K562 (cell line): Measurements from ENCODE around the gene CAPN5. TPM values are rescaled to one million over a fixed set of nuclear protein-coding genes. Genes with fewer than 3 reads are reported as not detected.

Source experiments
- ATAC-seq: fragments of 200-7000 bp; cut with Tn5 transposase; 3 replicates; pipeline ENCODE4 v1.9.1; 2020; ENCODE audit warnings: moderate library complexity
- BruUV-seq: library from RNA; stranded (reverse); fragments of 400-500 nt; replicated peaks from 2 replicates; lab custom pipeline; 2021; lab: Mats Ljungman, UMichigan
- CTCF ChIA-PET: fragments of 300-600 bp; formaldehyde crosslinking; extraction: SDS; loops from one replicate; lab custom pipeline; 2021; ENCODE audit warnings: low intra/inter-chr PET ratio; lab: Yijun Ruan, JAX
- POLR2A ChIA-PET: fragments of 300-600, 350-650 bp; sonication (Branson Sonifier 250); formaldehyde crosslinking; extraction: SDS; loops from one replicate; lab custom pipeline; 2021; ENCODE audit warnings: antibody characterized with exemption, inconsistent platforms; lab: Yijun Ruan, JAX
- DNase-seq, 4 experiments: peaks; one replicate each; pipeline versions ENCODE4 v3.0.0 to v3.0.0-alpha.2; 2011 to 2018; ENCODE audit warnings: low spot score in 3 of 4, mixed read lengths in 3 of 4; ENCODE audit errors: extremely low read depth in 1 of 4
- FAIRE-seq: peaks from 2 replicates; lab custom pipeline; 2011; peaks lifted over from hg19 to GRCh38; lab: Jason Lieb, UNC
- H2AFZ ChIP-seq: 2 replicates; pipeline ENCODE4 v1.6.0; 2011; ENCODE audit warnings: low read depth, low read length, control low read depth, inconsistent platforms
- H3K27ac ChIP-seq: fragments of 200-600 bp; 3 replicates; pipeline ENCODE4 v1.8.0; 2011; ENCODE audit warnings: low read depth, mild to moderate bottlenecking, control low read depth, inconsistent platforms, low read length, moderate library complexity, mixed read lengths; ENCODE audit errors: extremely low read depth
- H3K27me3 ChIP-seq, 2 experiments: fragments of 300-600 bp in 1 of 2; 2 replicates in 1 of 2; 3 replicates in 1 of 2; pipeline versions ENCODE4 v1.6.0 to v1.8.0; 2011; ENCODE audit warnings: inconsistent platforms in 2 of 2, low read length in 2 of 2, mild to moderate bottlenecking in 1 of 2, mixed read lengths in 1 of 2, moderate library complexity in 1 of 2; ENCODE audit not compliant: control insufficient read depth in 2 of 2, insufficient read depth in 2 of 2
- H3K36me3 ChIP-seq: fragments of 300-600 bp; 3 replicates; pipeline ENCODE4 v1.8.0; 2011; ENCODE audit warnings: mild to moderate bottlenecking, low read length, inconsistent platforms; ENCODE audit not compliant: control insufficient read depth, insufficient read depth
- H3K4me1 ChIP-seq, 2 experiments: fragments of 200-600 bp in 1 of 2; replicated peaks in 1 of 2; 2 replicates in 1 of 2; 3 replicates in 1 of 2; pipeline versions ENCODE4 v1.5.1 to v1.8.0; 2011; ENCODE audit warnings: inconsistent platforms in 2 of 2, low read length in 2 of 2, mild to moderate bottlenecking in 1 of 2, mixed read lengths in 1 of 2, moderate library complexity in 1 of 2; ENCODE audit not compliant: control insufficient read depth in 2 of 2, insufficient read depth in 2 of 2
- H3K4me2 ChIP-seq: 2 replicates; pipeline ENCODE4 v1.6.1; 2011; ENCODE audit warnings: low read length, control low read depth, inconsistent platforms, mixed read lengths; ENCODE audit not compliant: insufficient read depth
- H3K4me3 ChIP-seq: fragments of 200-600 bp; sonication (generic), shearing (Covaris generic); 2 replicates; pipeline ENCODE4 v1.5.1; 2016; ENCODE audit warnings: control low read depth, inconsistent platforms
- H3K79me2 ChIP-seq: fragments of 200-600 bp; 3 replicates; pipeline ENCODE4 v1.8.0; 2011; ENCODE audit warnings: low read length, inconsistent platforms; ENCODE audit not compliant: control insufficient read depth, insufficient read depth
- H3K9ac ChIP-seq, 2 experiments: 2 replicates each; pipeline versions ENCODE4 v1.6.0 to v1.6.1; 2011; ENCODE audit warnings: low read depth in 2 of 2, low read length in 2 of 2, control low read depth in 1 of 2, inconsistent platforms in 1 of 2, mild to moderate bottlenecking in 1 of 2, mixed read lengths in 1 of 2; ENCODE audit not compliant: insufficient read depth in 1 of 2
- H3K9me1 ChIP-seq: one replicate; pipeline ENCODE4 v1.6.0; 2011; ENCODE audit warnings: inconsistent platforms, mild to moderate bottlenecking, low read length, moderate library complexity; ENCODE audit not compliant: control insufficient read depth, insufficient read depth
- H3K9me3 ChIP-seq: replicated peaks from 2 replicates; pipeline ENCODE4 v1.5.1; 2011; ENCODE audit warnings: low read depth, low read length, inconsistent platforms; ENCODE audit not compliant: control insufficient read depth, insufficient read depth
- H4K20me1 ChIP-seq: replicated peaks from 2 replicates; pipeline ENCODE4 v1.6.1; 2011; ENCODE audit warnings: low read length, inconsistent platforms, mixed read lengths; ENCODE audit not compliant: control insufficient read depth, insufficient read depth
- GTF2F1 ChIP-seq: IDR thresholded peaks from 2 replicates; pipeline ENCODE4 v1.6.1; 2011; ENCODE audit warnings: low read depth, low read length, improper control_type of control experiment
- TCF3 ChIP-seq: sonication (generic); formaldehyde crosslinking; IDR thresholded peaks from 2 replicates; pipeline ENCODE4 v1.4.0; 2020; ENCODE audit warnings: mild to moderate bottlenecking, missing genetic modification reagents
- ZFP36 ChIP-seq: fragments of 150-350 bp; IDR thresholded peaks from 2 replicates; pipeline ENCODE4 v1.6.1; 2018; ENCODE audit warnings: low read length, low read depth; ENCODE audit not compliant: partially characterized antibody
- WGBS: fragments of 100-300 bp; shearing (Covaris generic); methylation state at CpG from one replicate; pipeline ENCODE4 v1.1.6; 2016; ENCODE audit warnings: low coverage, mixed read lengths; ENCODE audit not compliant: insufficient coverage; ENCODE audit errors: missing lambda C conversion rate; 5-methylcytosine and 5-hydroxymethylcytosine counted together
- in situ Hi-C: fragments of 300-500 bp; cut with MboI; formaldehyde crosslinking; loops from 4 replicates; pipeline ENCODE4 v1.15.0; 2018; ENCODE audit warnings: inconsistent platforms, mixed read lengths
- intact Hi-C: fragments of 100-400 bp; cut with micrococcal nuclease; formaldehyde crosslinking; loops from 2 replicates; pipeline ENCODE4 v1.14.2; 2022
- polyA plus RNA-seq, 8 experiments: library from polyadenylated mRNA; depleted of rRNA in 4 of 8; stranded (reverse) in 5 of 8; unstranded in 3 of 8; fragments of >200 nt; fragmentation: Nextera tagmentation in 2 of 8; fragmentation: Illumina TruSeq in 1 of 8; extraction: Ambion mirVana in 2 of 8; extraction: Trizol in 1 of 8; gene quantifications; 2 replicates each; pipeline versions ENCODE4 v1.2.1 to v1.2.3, GENCODE V29; 2011 to 2014; ENCODE audit warnings: inconsistent platforms in 1 of 8, missing spikeins in 1 of 8
- total RNA-seq, 7 experiments: library from RNA; depleted of rRNA in 6 of 7; stranded (reverse); fragments of >200 nt in 6 of 7; fragmentation: Illumina TruSeq in 2 of 7; extraction: Trizol in 2 of 7; gene quantifications; 2 replicates each; pipeline versions ENCODE4 v1.2.1 to v1.2.3, GENCODE V29; 2011 to 2021; ENCODE audit warnings: low replicate concordance in 1 of 7
- TF ChIP-seq, protein P1 (sequence below): fragments of 200-400 bp; formaldehyde crosslinking; IDR thresholded peaks from 2 replicates; pipeline ENCODE4 v1.6.1; 2017; ENCODE audit warnings: mild to moderate bottlenecking, low read depth, low read length, moderate library complexity
- TF ChIP-seq, protein P2 (sequence below): fragments of 250-450 bp; sonication (Bioruptor Pico); IDR thresholded peaks from 2 replicates; pipeline ENCODE4 v1.4.0; 2020
- TF ChIP-seq, protein P3 (sequence below): fragments of 250-450 bp; sonication (Bioruptor Pico); IDR thresholded peaks from 2 replicates; pipeline ENCODE4 v1.9.0; 2021; ENCODE audit warnings: mild to moderate bottlenecking, inconsistent platforms
- TF ChIP-seq, protein P4 (sequence below): fragments of 250-450 bp; sonication (Bioruptor Pico); IDR thresholded peaks from 2 replicates; pipeline ENCODE4 v1.4.0; 2020; ENCODE audit warnings: borderline replicate concordance

Gene CAPN5
- total and polyA plus RNA-seq, 9 of the 15 experiments (the other 6 are each of a cell fraction or from before 2014, with no cell fraction given) = 0.04 to 0.44 (median 0.14) TPM; not detected in 2

DNA sequence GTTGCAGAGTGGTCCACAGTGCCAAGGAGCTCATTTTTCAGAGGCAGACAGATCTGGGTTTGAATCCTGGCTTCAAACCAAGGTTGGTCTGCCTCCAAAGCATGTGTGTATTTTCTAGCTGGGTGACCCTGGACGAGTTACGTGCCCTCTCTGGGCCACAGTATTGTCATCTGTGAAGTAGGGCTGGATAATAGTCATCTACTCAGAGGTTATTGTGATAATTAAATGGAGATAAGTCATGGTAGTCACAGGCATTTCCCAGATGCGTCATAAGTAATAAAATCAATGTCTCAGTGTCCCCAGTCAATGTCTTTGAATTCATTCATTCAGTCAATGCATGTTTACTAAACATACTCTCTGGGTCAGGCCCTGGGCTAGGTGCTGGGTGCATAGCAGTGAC is 44.5 kb downstream of the CAPN5 start:
- Histone ChIP-seq H3K27ac (no peak overlapping the region), H2AFZ (no peak overlapping the region), H3K9ac (no peak overlapping the region), H3K27me3 (peaks cover 12 to 71% of the 10 kb centered on the region in 2 experiments; a peak in 4 of 5 replicates), H3K79me2 (no peaks in the 10 kb centered on the region), H3K4me2 (no peak overlapping the region), H3K4me3 (no peak overlapping the region), H3K9me3 (no peaks in the 10 kb centered on the region), H3K9me1 (no peaks in the 10 kb centered on the region), H3K36me3 (no peaks in the 10 kb centered on the region), H4K20me1 (no peaks in the 10 kb centered on the region), H3K4me1 (peaks cover 0 to 17% of the 10 kb centered on the region in 2 experiments; a peak in 2 of 5 replicates)
- 6% methylated on average over 3 of the region's 3 CpGs for WGBS
- in situ Hi-C loops (no loop called here), intact Hi-C loops (loop anchor here (2.0 to 5.0 kb wide), 2 partner anchors 20 to 189 kb away; no protein-coding TSS in a partner anchor)
- no peak for DNase-seq
- no peak for ATAC-seq
- ChIA-PET POLR2A (interaction anchor here (0.7 kb wide), 1 partner anchor 88 kb away, joined by 3 read pairs; no protein-coding TSS in a partner anchor), CTCF (interaction anchor here (0.5 to 3.8 kb wide), 2 partner anchors 65 to 77 kb away, joined by 3 to 25 read pairs; no protein-coding TSS in a partner anchor)
- BruUV-seq = no TSS peak
- FAIRE-seq = no peak
- TF ChIP-seq, protein P1, sequence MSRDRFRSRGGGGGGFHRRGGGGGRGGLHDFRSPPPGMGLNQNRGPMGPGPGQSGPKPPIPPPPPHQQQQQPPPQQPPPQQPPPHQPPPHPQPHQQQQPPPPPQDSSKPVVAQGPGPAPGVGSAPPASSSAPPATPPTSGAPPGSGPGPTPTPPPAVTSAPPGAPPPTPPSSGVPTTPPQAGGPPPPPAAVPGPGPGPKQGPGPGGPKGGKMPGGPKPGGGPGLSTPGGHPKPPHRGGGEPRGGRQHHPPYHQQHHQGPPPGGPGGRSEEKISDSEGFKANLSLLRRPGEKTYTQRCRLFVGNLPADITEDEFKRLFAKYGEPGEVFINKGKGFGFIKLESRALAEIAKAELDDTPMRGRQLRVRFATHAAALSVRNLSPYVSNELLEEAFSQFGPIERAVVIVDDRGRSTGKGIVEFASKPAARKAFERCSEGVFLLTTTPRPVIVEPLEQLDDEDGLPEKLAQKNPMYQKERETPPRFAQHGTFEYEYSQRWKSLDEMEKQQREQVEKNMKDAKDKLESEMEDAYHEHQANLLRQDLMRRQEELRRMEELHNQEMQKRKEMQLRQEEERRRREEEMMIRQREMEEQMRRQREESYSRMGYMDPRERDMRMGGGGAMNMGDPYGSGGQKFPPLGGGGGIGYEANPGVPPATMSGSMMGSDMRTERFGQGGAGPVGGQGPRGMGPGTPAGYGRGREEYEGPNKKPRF = no peak
- TF ChIP-seq GTF2F1 = no peak
- TF ChIP-seq, protein P2, sequence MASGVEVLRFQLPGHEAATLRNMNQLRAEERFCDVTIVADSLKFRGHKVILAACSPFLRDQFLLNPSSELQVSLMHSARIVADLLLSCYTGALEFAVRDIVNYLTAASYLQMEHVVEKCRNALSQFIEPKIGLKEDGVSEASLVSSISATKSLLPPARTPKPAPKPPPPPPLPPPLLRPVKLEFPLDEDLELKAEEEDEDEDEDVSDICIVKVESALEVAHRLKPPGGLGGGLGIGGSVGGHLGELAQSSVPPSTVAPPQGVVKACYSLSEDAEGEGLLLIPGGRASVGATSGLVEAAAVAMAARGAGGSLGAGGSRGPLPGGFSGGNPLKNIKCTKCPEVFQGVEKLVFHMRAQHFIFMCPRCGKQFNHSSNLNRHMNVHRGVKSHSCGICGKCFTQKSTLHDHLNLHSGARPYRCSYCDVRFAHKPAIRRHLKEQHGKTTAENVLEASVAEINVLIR (CRISPR knock-in tag) = no peak
- peak; percentile 10 for TF ChIP-seq ZFP36
- TF ChIP-seq TCF3 (CRISPR knock-in tag) = no peak
- TF ChIP-seq, protein P3, sequence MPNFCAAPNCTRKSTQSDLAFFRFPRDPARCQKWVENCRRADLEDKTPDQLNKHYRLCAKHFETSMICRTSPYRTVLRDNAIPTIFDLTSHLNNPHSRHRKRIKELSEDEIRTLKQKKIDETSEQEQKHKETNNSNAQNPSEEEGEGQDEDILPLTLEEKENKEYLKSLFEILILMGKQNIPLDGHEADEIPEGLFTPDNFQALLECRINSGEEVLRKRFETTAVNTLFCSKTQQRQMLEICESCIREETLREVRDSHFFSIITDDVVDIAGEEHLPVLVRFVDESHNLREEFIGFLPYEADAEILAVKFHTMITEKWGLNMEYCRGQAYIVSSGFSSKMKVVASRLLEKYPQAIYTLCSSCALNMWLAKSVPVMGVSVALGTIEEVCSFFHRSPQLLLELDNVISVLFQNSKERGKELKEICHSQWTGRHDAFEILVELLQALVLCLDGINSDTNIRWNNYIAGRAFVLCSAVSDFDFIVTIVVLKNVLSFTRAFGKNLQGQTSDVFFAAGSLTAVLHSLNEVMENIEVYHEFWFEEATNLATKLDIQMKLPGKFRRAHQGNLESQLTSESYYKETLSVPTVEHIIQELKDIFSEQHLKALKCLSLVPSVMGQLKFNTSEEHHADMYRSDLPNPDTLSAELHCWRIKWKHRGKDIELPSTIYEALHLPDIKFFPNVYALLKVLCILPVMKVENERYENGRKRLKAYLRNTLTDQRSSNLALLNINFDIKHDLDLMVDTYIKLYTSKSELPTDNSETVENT (CRISPR knock-in tag) = no peak
- TF ChIP-seq, protein P4, sequence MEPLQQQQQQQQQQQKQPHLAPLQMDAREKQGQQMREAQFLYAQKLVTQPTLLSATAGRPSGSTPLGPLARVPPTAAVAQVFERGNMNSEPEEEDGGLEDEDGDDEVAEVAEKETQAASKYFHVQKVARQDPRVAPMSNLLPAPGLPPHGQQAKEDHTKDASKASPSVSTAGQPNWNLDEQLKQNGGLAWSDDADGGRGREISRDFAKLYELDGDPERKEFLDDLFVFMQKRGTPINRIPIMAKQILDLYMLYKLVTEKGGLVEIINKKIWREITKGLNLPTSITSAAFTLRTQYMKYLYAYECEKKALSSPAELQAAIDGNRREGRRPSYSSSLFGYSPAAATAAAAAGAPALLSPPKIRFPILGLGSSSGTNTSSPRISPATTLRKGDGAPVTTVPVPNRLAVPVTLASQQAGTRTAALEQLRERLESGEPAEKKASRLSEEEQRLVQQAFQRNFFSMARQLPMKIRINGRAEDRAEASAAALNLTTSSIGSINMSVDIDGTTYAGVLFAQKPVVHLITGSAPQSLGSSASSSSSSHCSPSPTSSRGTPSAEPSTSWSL (CRISPR knock-in tag) = no peak
